GM23338 (cell line): ENCODE measurements around the gene MTHFSD.

Experiments
- CREB1 ChIP-seq: fragments of 250-450 bp; sonication (Bioruptor Pico); IDR thresholded peaks from 2 replicates; pipeline ENCODE4 v1.5.0; 2020; ENCODE audit warnings: low read depth, mild to moderate bottlenecking, moderate library complexity
- CTCF ChIP-seq, 2 experiments: fragments of 200-600 bp in 1 of 2; sonication (generic) in 1 of 2; conservative IDR thresholded peaks; 2 replicates each; pipeline versions ENCODE4 v1.5.1 to v1.6.1; 2016 to 2017; ENCODE audit warnings: antibody characterized with exemption in 2 of 2, low read depth in 2 of 2, mild to moderate bottlenecking in 2 of 2, moderate library complexity in 1 of 2
- ETS1 ChIP-seq: IDR thresholded peaks from 2 replicates; pipeline ENCODE4 v1.6.1; 2016; ENCODE audit warnings: antibody characterized with exemption
- EZH2 ChIP-seq: fragments of 200-600 bp; sonication (generic); IDR thresholded peaks from one replicate; pipeline ENCODE4 v1.8.0; 2017; ENCODE audit warnings: antibody characterized with exemption, mild to moderate bottlenecking, low read depth; ENCODE audit not compliant: unreplicated experiment
- EZH2phosphoT487 ChIP-seq: fragments of 200-600 bp; sonication (generic); IDR thresholded peaks from one replicate; pipeline ENCODE4 v1.8.1; 2018; ENCODE audit warnings: antibody characterized with exemption; ENCODE audit not compliant: unreplicated experiment
- JUNB ChIP-seq: IDR thresholded peaks from one replicate; pipeline ENCODE4 v1.6.1; 2016; ENCODE audit warnings: antibody characterized with exemption; ENCODE audit not compliant: unreplicated experiment
- POLR2AphosphoS5 ChIP-seq: IDR thresholded peaks from 2 replicates; pipeline ENCODE4 v1.6.1; 2016; ENCODE audit warnings: antibody characterized with exemption, low read depth
- STAT1 ChIP-seq: IDR thresholded peaks from one replicate; pipeline ENCODE4 v1.6.1; 2016; ENCODE audit warnings: antibody characterized with exemption; ENCODE audit not compliant: unreplicated experiment
- ZNF331 ChIP-seq: fragments of 250-450 bp; sonication (Bioruptor Pico); IDR thresholded peaks from 2 replicates; pipeline ENCODE4 v1.5.0; 2020; ENCODE audit warnings: low read depth, mild to moderate bottlenecking, moderate library complexity
- TF ChIP-seq, protein P1 (sequence below): IDR thresholded peaks from one replicate; pipeline ENCODE4 v1.6.1; 2018; ENCODE audit warnings: antibody characterized with exemption; ENCODE audit not compliant: unreplicated experiment

DNA sequence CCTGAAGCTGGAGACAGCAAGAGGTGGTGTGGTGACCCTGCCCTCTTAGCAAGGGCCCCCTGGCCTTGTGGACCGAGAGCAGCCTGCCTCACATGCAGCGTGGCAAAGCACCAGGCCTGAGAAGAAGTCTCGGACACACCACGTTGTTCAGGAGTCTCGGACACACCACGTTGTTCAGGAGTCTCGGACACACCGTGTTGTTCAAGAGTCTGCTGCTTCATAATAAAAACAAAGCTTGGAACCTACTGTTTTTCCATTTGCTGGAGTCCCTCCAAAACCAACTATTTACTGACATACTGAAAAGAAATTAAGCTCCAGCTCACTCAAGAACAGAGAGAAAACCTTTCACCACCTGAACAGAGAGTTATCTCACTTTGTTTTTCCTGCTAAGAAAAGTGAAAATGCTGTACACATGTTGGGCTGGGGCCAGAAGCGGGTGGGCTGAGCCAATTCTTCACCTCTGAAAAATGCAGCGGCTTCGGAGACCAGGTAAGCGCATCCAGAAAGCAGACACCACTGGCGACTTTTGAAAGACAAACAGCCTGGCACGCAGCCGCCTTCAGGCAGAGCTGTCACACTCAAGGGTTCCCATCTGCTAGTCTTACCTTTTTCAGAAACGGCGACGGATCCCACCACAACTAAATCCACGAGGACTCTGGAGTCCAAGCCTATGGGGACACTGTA, 8.9 kb downstream of the MTHFSD start:
- TF ChIP-seq JUNB, result no peak
- TF ChIP-seq CTCF (conservative IDR thresholded peaks at IDR 0.05; ENCODE audit: low read depth in 2 of 2), result no peak
- no peak for TF ChIP-seq ZNF331
- TF ChIP-seq, protein P1, sequence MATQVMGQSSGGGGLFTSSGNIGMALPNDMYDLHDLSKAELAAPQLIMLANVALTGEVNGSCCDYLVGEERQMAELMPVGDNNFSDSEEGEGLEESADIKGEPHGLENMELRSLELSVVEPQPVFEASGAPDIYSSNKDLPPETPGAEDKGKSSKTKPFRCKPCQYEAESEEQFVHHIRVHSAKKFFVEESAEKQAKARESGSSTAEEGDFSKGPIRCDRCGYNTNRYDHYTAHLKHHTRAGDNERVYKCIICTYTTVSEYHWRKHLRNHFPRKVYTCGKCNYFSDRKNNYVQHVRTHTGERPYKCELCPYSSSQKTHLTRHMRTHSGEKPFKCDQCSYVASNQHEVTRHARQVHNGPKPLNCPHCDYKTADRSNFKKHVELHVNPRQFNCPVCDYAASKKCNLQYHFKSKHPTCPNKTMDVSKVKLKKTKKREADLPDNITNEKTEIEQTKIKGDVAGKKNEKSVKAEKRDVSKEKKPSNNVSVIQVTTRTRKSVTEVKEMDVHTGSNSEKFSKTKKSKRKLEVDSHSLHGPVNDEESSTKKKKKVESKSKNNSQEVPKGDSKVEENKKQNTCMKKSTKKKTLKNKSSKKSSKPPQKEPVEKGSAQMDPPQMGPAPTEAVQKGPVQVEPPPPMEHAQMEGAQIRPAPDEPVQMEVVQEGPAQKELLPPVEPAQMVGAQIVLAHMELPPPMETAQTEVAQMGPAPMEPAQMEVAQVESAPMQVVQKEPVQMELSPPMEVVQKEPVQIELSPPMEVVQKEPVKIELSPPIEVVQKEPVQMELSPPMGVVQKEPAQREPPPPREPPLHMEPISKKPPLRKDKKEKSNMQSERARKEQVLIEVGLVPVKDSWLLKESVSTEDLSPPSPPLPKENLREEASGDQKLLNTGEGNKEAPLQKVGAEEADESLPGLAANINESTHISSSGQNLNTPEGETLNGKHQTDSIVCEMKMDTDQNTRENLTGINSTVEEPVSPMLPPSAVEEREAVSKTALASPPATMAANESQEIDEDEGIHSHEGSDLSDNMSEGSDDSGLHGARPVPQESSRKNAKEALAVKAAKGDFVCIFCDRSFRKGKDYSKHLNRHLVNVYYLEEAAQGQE, result no peak
- no peak for TF ChIP-seq POLR2AphosphoS5
- TF ChIP-seq ETS1, result no peak
- no peak for TF ChIP-seq EZH2
- TF ChIP-seq EZH2phosphoT487, result no peak
- no peak for TF ChIP-seq STAT1
- TF ChIP-seq CREB1 (CRISPR knock-in tag), result no peak
